ENCODE results near the gene LUC7L3.

DNA sequence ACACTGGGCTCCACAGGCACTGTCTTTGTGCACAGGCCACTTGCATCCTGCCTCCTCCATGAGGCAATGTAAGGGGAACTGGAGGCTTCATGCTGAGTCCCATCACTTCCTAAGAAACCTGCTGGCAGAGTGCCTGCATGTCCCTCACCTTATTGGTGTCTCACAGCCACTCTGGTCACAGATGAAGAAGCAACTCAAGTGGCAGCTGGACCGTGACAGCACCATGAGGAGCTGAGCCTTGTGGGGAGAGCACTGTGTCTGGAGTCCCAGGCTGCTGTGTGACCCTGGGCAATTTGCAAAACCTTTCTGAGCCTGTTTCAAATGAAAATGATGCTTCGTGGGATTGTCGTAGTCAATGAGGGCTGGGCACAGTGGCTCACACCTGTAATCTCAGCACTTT lies 31.2 kb upstream of the LUC7L3 start:
- TF ChIP-seq, protein P1, sequence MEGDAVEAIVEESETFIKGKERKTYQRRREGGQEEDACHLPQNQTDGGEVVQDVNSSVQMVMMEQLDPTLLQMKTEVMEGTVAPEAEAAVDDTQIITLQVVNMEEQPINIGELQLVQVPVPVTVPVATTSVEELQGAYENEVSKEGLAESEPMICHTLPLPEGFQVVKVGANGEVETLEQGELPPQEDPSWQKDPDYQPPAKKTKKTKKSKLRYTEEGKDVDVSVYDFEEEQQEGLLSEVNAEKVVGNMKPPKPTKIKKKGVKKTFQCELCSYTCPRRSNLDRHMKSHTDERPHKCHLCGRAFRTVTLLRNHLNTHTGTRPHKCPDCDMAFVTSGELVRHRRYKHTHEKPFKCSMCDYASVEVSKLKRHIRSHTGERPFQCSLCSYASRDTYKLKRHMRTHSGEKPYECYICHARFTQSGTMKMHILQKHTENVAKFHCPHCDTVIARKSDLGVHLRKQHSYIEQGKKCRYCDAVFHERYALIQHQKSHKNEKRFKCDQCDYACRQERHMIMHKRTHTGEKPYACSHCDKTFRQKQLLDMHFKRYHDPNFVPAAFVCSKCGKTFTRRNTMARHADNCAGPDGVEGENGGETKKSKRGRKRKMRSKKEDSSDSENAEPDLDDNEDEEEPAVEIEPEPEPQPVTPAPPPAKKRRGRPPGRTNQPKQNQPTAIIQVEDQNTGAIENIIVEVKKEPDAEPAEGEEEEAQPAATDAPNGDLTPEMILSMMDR (IDR thresholded peaks at IDR 0.05; ENCODE audit: insufficient read depth, low read length), result no peak
- no peak for TF ChIP-seq POLR2AphosphoS5 (IDR thresholded peaks at IDR 0.05; ENCODE audit: low read depth)
- TF ChIP-seq, protein P2, sequence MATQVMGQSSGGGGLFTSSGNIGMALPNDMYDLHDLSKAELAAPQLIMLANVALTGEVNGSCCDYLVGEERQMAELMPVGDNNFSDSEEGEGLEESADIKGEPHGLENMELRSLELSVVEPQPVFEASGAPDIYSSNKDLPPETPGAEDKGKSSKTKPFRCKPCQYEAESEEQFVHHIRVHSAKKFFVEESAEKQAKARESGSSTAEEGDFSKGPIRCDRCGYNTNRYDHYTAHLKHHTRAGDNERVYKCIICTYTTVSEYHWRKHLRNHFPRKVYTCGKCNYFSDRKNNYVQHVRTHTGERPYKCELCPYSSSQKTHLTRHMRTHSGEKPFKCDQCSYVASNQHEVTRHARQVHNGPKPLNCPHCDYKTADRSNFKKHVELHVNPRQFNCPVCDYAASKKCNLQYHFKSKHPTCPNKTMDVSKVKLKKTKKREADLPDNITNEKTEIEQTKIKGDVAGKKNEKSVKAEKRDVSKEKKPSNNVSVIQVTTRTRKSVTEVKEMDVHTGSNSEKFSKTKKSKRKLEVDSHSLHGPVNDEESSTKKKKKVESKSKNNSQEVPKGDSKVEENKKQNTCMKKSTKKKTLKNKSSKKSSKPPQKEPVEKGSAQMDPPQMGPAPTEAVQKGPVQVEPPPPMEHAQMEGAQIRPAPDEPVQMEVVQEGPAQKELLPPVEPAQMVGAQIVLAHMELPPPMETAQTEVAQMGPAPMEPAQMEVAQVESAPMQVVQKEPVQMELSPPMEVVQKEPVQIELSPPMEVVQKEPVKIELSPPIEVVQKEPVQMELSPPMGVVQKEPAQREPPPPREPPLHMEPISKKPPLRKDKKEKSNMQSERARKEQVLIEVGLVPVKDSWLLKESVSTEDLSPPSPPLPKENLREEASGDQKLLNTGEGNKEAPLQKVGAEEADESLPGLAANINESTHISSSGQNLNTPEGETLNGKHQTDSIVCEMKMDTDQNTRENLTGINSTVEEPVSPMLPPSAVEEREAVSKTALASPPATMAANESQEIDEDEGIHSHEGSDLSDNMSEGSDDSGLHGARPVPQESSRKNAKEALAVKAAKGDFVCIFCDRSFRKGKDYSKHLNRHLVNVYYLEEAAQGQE (IDR thresholded peaks at IDR 0.05; ENCODE audit: insufficient replicate concordance, low read depth), result no peak
- TF ChIP-seq GABPA (IDR thresholded peaks at IDR 0.05; ENCODE audit: low read depth), result no peak
